HepG2 (cell line): ENCODE measurements around the gene SAMD10. TPM values are rescaled to one million over a fixed set of nuclear protein-coding genes. Genes with fewer than 3 reads are reported as not detected.

Source experiments
- ATAC-seq: fragments of 200-7000 bp; cut with Tn5 transposase; 3 replicates; pipeline ENCODE4 v1.9.1; 2020; ENCODE audit warnings: mild to moderate bottlenecking, moderate library complexity
- BruUV-seq: library from RNA; stranded (reverse); fragments of 400-500 nt; replicated peaks from 2 replicates; lab custom pipeline; 2021; lab: Mats Ljungman, UMichigan
- CTCF ChIA-PET: fragments of 300-600 bp; formaldehyde crosslinking; extraction: SDS; loops from one replicate; lab custom pipeline; 2021; ENCODE audit warnings: low total read pairs, inconsistent platforms, low intra/inter-chr PET ratio; lab: Yijun Ruan, JAX
- POLR2A ChIA-PET: fragments of 350-600 bp; sonication (Branson Sonifier 250); formaldehyde crosslinking; loops from one replicate; lab custom pipeline; 2020; ENCODE audit warnings: antibody characterized with exemption, inconsistent platforms; lab: Yijun Ruan, JAX
- DNase-seq: peaks from one replicate; pipeline ENCODE4 v3.0.0-alpha.2; 2015; ENCODE audit warnings: low spot score
- FAIRE-seq: peaks from 3 replicates; lab custom pipeline; 2011; peaks lifted over from hg19 to GRCh38; lab: Jason Lieb, UNC
- H2AFZ ChIP-seq: one replicate; pipeline ENCODE4 v1.6.1; 2011; ENCODE audit warnings: low read length, inconsistent platforms
- H3K27ac ChIP-seq: fragments of 300-600 bp; 3 replicates; pipeline ENCODE4 v1.8.0; 2011; ENCODE audit warnings: mixed run types, mild to moderate bottlenecking, mixed read lengths, low read length, inconsistent platforms; ENCODE audit not compliant: insufficient read depth; ENCODE audit errors: extremely low read length
- H3K27me3 ChIP-seq, 2 experiments: fragments of 200-600 bp in 1 of 2; 2 replicates in 1 of 2; 3 replicates in 1 of 2; pipeline versions ENCODE4 v1.6.0 to v1.8.0; 2011; ENCODE audit warnings: low read length in 2 of 2, mild to moderate bottlenecking in 2 of 2, moderate library complexity in 2 of 2, inconsistent platforms in 1 of 2; ENCODE audit not compliant: insufficient read depth in 2 of 2, control insufficient read depth in 1 of 2
- H3K36me3 ChIP-seq, 2 experiments: fragments of 200-600 bp in 1 of 2; replicated peaks in 1 of 2; 2 replicates in 1 of 2; 3 replicates in 1 of 2; pipeline versions ENCODE4 v1.5.1 to v1.8.0; 2011; ENCODE audit warnings: low read length in 2 of 2, inconsistent platforms in 1 of 2; ENCODE audit not compliant: insufficient read depth in 2 of 2, control insufficient read depth in 1 of 2
- H3K4me1 ChIP-seq: 2 replicates; pipeline ENCODE4 v1.5.1; 2012; ENCODE audit warnings: low read length, inconsistent platforms; ENCODE audit not compliant: insufficient read depth
- H3K4me2 ChIP-seq: 2 replicates; pipeline ENCODE4 v1.6.0; 2011; ENCODE audit warnings: low read depth, low read length, inconsistent platforms
- H3K4me3 ChIP-seq, 3 experiments: fragments of 200-600 bp in 1 of 3; sonication (generic), shearing (Covaris generic) in 1 of 3; replicated peaks in 1 of 3; 2 replicates each; pipeline ENCODE4 v1.5.1; 2011 to 2016; ENCODE audit warnings: low read length in 3 of 3, inconsistent platforms in 2 of 3, low read depth in 2 of 3, mild to moderate bottlenecking in 2 of 3, control low read depth in 1 of 3, mixed read lengths in 1 of 3; ENCODE audit not compliant: insufficient read depth in 1 of 3
- H3K79me2 ChIP-seq: one replicate; pipeline ENCODE4 v1.6.1; 2011; ENCODE audit warnings: low read length, inconsistent platforms; ENCODE audit not compliant: insufficient read depth
- H3K9ac ChIP-seq: 2 replicates; pipeline ENCODE4 v1.6.0; 2011; ENCODE audit warnings: mild to moderate bottlenecking, low read depth, low read length, inconsistent platforms; ENCODE audit not compliant: insufficient read depth
- H3K9me3 ChIP-seq: 2 replicates; pipeline ENCODE4 v1.5.1; 2012; ENCODE audit warnings: mild to moderate bottlenecking, low read length
- H4K20me1 ChIP-seq: 2 replicates; pipeline ENCODE4 v1.6.0; 2011; ENCODE audit warnings: inconsistent platforms, mild to moderate bottlenecking, low read length, moderate library complexity; ENCODE audit not compliant: insufficient read depth
- DR1 ChIP-seq: sonication (generic); formaldehyde crosslinking; IDR thresholded peaks from 2 replicates; pipeline ENCODE4 v1.8.0; 2021; ENCODE audit warnings: mild to moderate bottlenecking, missing genetic modification reagents, inconsistent platforms
- FOSL1 ChIP-seq: sonication (generic); formaldehyde crosslinking; IDR thresholded peaks from 2 replicates; pipeline ENCODE4 v1.9.0; 2021; ENCODE audit warnings: missing genetic modification reagents, borderline replicate concordance
- MTF2 ChIP-seq: sonication (generic); formaldehyde crosslinking; IDR thresholded peaks from 2 replicates; pipeline ENCODE4 v1.5.0; 2020; ENCODE audit warnings: missing genetic modification reagents, borderline replicate concordance
- MYNN ChIP-seq: sonication (generic); formaldehyde crosslinking; IDR thresholded peaks from 2 replicates; pipeline ENCODE4 v1.4.0; 2020; ENCODE audit warnings: mild to moderate bottlenecking, low read depth, missing genetic modification reagents
- PHB2 ChIP-seq: fragments of 450-650 bp; IDR thresholded peaks from 2 replicates; pipeline ENCODE4 v1.6.1; 2018; ENCODE audit not compliant: partially characterized antibody
- RAD51 ChIP-seq: fragments of 450-650 bp; IDR thresholded peaks from 2 replicates; pipeline ENCODE4 v1.6.1; 2016; ENCODE audit warnings: borderline replicate concordance
- RBM22 ChIP-seq: fragments of 200-400 bp; formaldehyde crosslinking; optimal IDR thresholded peaks from 2 replicates; pipeline ENCODE3; 2017; ENCODE audit warnings: mild to moderate bottlenecking, low read length, moderate library complexity
- RBM39 ChIP-seq: fragments of 200-400 bp; formaldehyde crosslinking; IDR thresholded peaks from one replicate; pipeline ENCODE4 v1.6.1; 2018; ENCODE audit warnings: antibody characterized with exemption, mild to moderate bottlenecking, low read depth, low read length; ENCODE audit not compliant: poor library complexity, severe bottlenecking
- SALL2 ChIP-seq: sonication (generic); formaldehyde crosslinking; IDR thresholded peaks from 2 replicates; pipeline ENCODE4 v1.8.1; 2023; ENCODE audit warnings: mild to moderate bottlenecking, missing genetic modification reagents, inconsistent platforms
- SOX6 ChIP-seq, 2 experiments: fragments of 450-650 bp in 1 of 2; sonication (generic) in 1 of 2; formaldehyde crosslinking in 1 of 2; IDR thresholded peaks; 2 replicates each; pipeline versions ENCODE4 v1.4.0 to v1.6.1; 2017 to 2020; ENCODE audit warnings: antibody characterized with exemption in 1 of 2, mild to moderate bottlenecking in 1 of 2, missing genetic modification reagents in 1 of 2
- ZNF101 ChIP-seq: sonication (generic); formaldehyde crosslinking; IDR thresholded peaks from 2 replicates; pipeline ENCODE4 v1.4.0; 2020; ENCODE audit warnings: mild to moderate bottlenecking, low read depth, missing genetic modification reagents, borderline replicate concordance
- ZNF878 ChIP-seq: sonication (generic); formaldehyde crosslinking; IDR thresholded peaks from 2 replicates; pipeline ENCODE4 v1.8.1; 2023; ENCODE audit warnings: mild to moderate bottlenecking, missing genetic modification reagents, moderate library complexity
- WGBS: methylation state at CpG from one replicate; pipeline ENCODE4 v1.1.6; 2017; ENCODE audit warnings: low lambda C conversion rate; 5-methylcytosine and 5-hydroxymethylcytosine counted together
- in situ Hi-C: cut with HindIII; loops from 2 replicates; pipeline ENCODE4 v1.10.0; 2017; ENCODE audit warnings: low pct_unique_long_range_greater_than_20kb; ENCODE audit not compliant: extremely low pct_ligation_motif_present
- intact Hi-C: fragments of 100-400 bp; cut with micrococcal nuclease; formaldehyde crosslinking; loops from one replicate; pipeline ENCODE4 v1.10.0; 2022; ENCODE audit not compliant: unreplicated experiment
- polyA plus RNA-seq, 8 experiments: library from polyadenylated mRNA; depleted of rRNA in 3 of 8; stranded (reverse) in 7 of 8; unstranded in 1 of 8; fragments of >200 nt; fragmentation: Illumina TruSeq in 4 of 8; extraction: Trizol in 4 of 8; gene quantifications; 2 replicates each; pipeline versions ENCODE4 v1.2.1 to v1.2.3, GENCODE V29; 2011 to 2016; ENCODE audit warnings: low read depth in 4 of 8, missing spikeins in 1 of 8, mixed read lengths in 1 of 8; ENCODE audit not compliant: insufficient read depth in 1 of 8
- total RNA-seq, 5 experiments: library from RNA; depleted of rRNA; stranded (reverse); fragments of >200 nt; fragmentation: Illumina TruSeq; extraction: Trizol; gene quantifications; 2 replicates each; pipeline ENCODE4 v1.2.3, GENCODE V29; 2016; ENCODE audit warnings: low read depth in 1 of 5

The SAMD10 gene
- total and polyA plus RNA-seq, 2 of the 13 experiments (the other 11 are each of a cell fraction or from before 2014, with no cell fraction given), result 6.1 to 11.0 TPM

- Histone ChIP-seq H2AFZ (no peak overlapping the region), H3K36me3 (peaks cover 57 to 82% of the 10 kb centered on the region in 2 experiments), H4K20me1 (no peaks in the 10 kb centered on the region), H3K4me1 (no peaks in the 10 kb centered on the region), H3K9me3 (no peaks in the 10 kb centered on the region), H3K4me3 (no peak overlapping the region), H3K9ac (no peak overlapping the region), H3K27me3 (no peaks in the 10 kb centered on the region), H3K79me2 (peaks cover 9% of the 10 kb centered on the region), H3K4me2 (no peak overlapping the region), H3K27ac (no peak overlapping the region)
- no peak for DNase-seq
- FAIRE-seq, result no peak
- POLR2A ChIA-PET, result interaction anchor here (1.0 kb wide), 1 partner anchor 11 kb away, joined by 3 read pairs; no protein-coding TSS in a partner anchor
- 97% methylated on average over 7 of the region's 7 CpGs for WGBS
- ATAC-seq, result no peak
- BruUV-seq, result TSS peak; percentile 36
- in situ Hi-C loops, result no loop called here
- CTCF ChIA-PET, result no interaction called here
- TF ChIP-seq RBM22 (peak; percentile 60), MYNN (no peak), RBM39 (no peak), ZNF878 (CRISPR knock-in tag) (no peak), RAD51 (no peak)
- intact Hi-C loops, result no loop called here
These were observed 24.7 kb upstream of the SAMD10 start for GRCh38 chr20:64003960-64004725.

DNA sequence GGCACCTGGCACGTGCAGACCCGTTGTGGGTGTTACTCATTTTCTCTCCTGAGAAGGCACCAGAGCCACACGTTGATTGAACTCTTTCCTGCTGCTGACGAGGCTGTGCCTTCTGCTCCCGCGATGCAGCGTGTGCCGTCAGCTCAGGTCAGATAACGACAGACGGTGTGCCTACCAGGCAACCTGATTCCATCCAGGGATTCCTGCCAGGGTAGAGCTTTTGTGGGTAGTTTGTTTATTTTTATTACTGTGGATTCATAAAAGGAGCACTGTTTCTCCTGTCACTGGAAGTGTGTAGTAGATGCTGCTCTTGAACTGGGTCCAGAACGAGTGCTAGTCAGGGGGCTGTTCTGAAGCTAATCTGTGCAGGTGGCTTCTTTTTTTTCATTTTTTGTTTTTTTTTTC is 22.2 kb upstream of the SAMD10 start:
- ChIA-PET POLR2A (interaction anchor here (1.0 to 2.1 kb wide), 2 partner anchors 21 to 22 kb away, joined by 5 to 6 read pairs; partner anchors contain the start of gene PRPF6), CTCF (no interaction called here)
- no peaks in the 10 kb centered on the region for H3K4me1 ChIP-seq
- peaks cover 60 to 78% of the 10 kb centered on the region in 2 experiments for H3K36me3 ChIP-seq
- H3K27me3 ChIP-seq, result no peaks in the 10 kb centered on the region
- no peak overlapping the region for H3K27ac ChIP-seq
- in situ Hi-C loops, result no loop called here
- no peak for TF ChIP-seq MTF2 (CRISPR knock-in tag)
- TF ChIP-seq FOSL1 (CRISPR knock-in tag), result no peak
- TF ChIP-seq SOX6 (IDR thresholded peaks at IDR 0.05), result no peak
- no peak for TF ChIP-seq SOX6 (CRISPR knock-in tag; IDR thresholded peaks at IDR 0.05)
- peak; percentile 46 for TF ChIP-seq RBM22
- no peak for TF ChIP-seq PHB2
- no peak for TF ChIP-seq ZNF101 (CRISPR knock-in tag)
- no peak for TF ChIP-seq SALL2 (CRISPR knock-in tag)
- TF ChIP-seq DR1 (CRISPR knock-in tag), result no peak
- intact Hi-C loops, result no loop called here
- no peak overlapping the region for H3K4me3 ChIP-seq
- peaks cover under 1% of the 10 kb centered on the region for H3K79me2 ChIP-seq
- FAIRE-seq (no peak), ATAC-seq (no peak), DNase-seq (no peak)
- no peak overlapping the region for H3K9ac ChIP-seq
- no peak overlapping the region for H2AFZ ChIP-seq
- BruUV-seq, result no TSS peak
- no peaks in the 10 kb centered on the region for H4K20me1 ChIP-seq
- no peaks in the 10 kb centered on the region for H3K9me3 ChIP-seq
- WGBS, result 93% methylated on average over 11 of the region's 11 CpGs
- no peak overlapping the region for H3K4me2 ChIP-seq
